ENCODE measurements around the gene MYL9.
"Not testable (repeated sequence)": the region's sequence is repeated elsewhere in the genome, so short reads cannot be mapped to it uniquely, and the experiment has no call there.

Gene MYL9

DNA sequence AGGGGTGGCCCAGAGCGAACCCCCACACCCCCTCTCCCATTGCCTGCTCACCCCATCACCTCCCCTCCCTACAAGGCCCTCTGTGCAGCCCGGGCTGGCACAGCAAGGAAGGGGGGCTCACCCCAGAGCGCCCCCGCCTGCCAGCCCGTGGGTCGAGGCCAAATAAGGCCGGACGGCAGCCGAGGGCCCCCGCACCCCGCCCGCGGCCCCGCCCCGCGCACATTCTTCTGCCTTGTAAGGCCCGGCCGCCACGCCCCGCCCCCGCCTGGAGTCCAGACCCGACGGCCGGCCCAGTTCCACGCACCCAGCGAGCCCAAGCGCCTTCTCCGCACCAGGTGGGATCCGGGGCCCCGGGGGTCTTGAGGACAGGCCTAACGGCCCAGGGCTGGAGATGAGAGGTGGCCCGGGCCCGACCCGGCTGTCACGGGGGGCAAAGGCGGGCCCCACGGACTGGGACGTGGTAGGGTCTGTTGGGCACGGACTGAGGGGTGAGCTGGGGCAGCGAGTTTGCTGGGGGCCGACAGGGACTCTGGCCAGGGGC lies at the start of gene MYL9:
Gene MYL9 (plus strand): TSS at position 293 of the 541 bp plus-strand sequence. CDS start 3,366 bp downstream, outside the sequence.
- no peak for DNase-seq (ENCODE audit: low read depth in 2 of 2)

DNA sequence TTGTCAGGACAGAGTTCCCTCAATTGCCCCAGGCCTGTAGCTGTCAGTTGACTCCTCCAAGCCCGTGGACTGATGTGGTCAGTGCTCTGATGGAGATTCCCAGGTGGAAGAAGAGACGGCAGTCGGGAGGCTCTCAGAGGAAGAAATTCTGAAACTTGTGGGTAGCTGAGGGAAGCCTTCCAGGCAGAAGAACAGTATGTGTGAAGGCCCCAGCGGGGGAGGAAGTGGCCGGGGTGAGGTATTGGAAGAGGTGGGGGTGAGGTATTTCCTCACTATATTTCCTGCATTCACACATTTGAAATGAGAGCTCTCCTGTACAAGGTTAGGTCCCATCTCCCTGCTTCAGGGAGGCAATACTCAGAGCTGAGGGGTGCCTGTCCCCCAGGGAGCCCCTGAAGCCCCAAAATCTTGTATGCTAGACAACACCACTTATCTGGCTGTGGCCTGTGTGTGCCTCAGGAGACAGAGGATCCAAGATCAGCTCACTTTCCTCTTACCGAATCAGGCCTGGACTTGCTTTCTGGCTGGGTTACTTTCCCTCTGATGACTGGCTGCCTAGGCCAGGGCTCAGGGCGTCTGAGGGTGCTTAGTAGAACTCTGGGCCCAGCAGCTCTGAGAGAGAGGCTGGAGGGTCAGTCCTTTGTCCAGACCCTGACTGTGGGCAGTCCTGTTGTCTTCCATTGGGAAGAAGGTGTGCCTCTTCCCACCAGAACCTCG lies 49.3 kb upstream of the MYL9 start:
- DNase-seq (ENCODE audit: low read depth in 2 of 2): peak; percentile 21 to 42

DNA sequence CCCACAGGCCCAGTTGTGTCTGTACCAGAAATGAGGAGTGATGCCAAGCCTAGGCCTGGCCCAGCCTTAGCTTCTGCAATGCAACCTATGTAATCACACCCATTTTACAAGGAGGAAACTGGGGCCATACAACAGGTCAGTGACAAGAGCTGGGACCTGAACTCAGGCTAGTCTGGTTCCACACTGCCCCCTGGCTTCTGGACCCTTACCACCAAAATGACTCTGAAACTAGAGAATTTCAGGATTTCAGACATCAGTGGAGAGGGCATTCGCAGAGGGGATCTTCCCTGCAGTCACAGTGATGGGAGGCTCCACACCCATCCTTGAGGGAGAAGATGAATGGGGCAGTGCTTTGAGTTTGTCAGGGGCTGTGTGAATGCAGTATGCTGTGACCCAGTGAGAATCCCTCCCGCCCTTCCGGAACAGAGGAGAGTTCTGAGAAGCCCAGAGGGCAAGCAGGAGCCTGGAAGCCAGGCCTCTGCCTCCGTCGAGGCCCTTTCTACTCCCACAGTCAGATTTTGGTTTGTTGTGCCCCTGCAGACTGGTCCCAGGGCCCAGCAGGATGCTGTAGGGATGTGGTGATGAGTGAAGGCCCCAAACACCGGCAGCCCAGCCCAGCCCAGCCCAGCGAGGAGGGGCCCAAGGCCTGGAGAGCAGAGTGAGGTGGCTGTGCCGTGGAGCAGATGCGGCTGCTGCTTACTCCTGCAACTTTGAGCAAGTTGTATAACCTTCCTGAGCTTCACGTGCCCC lies 48.1 kb upstream of the MYL9 start:
- DNase-seq (ENCODE audit: low read depth in 2 of 2): no peak

- DNase-seq (ENCODE audit: low read depth in 2 of 2): no peak
These were observed 47.6 kb upstream of the MYL9 start for GRCh38 chr20:36493801-36494114.

- DNase-seq (ENCODE audit: low read depth in 2 of 2): no peak
These were observed 44.3 kb upstream of the MYL9 start for GRCh38 chr20:36496707-36497669.

GRCh38 chr20:36497856-36498255 lies 43.5 kb upstream of the MYL9 start:
- no peak for DNase-seq (ENCODE audit: low read depth in 2 of 2)

- no peak for DNase-seq (ENCODE audit: low read depth in 2 of 2)
These were observed 42.7 kb upstream of the MYL9 start for GRCh38 chr20:36498386-36499179.

DNA sequence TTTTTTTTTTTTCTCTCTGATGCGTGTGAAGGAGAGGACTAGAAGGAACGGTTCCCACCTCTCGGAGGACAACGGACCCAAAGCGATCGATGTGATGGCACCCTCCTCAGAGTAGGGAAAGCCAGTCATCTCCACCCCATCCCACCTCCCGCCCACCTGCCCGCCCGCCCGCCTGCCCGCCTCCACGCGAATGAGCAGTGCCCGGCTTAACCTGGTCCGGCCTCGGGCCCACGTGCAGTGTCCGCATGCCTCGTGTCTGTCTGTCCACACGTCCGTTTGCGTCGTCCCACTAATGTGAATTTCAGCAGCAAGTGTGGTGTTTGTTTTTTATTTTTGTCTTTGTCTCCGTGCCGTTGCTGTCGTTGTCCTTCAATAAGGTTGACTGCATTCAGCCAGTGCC lies 42.1 kb upstream of the MYL9 start:
- no peak for DNase-seq (ENCODE audit: low read depth in 2 of 2)

DNA sequence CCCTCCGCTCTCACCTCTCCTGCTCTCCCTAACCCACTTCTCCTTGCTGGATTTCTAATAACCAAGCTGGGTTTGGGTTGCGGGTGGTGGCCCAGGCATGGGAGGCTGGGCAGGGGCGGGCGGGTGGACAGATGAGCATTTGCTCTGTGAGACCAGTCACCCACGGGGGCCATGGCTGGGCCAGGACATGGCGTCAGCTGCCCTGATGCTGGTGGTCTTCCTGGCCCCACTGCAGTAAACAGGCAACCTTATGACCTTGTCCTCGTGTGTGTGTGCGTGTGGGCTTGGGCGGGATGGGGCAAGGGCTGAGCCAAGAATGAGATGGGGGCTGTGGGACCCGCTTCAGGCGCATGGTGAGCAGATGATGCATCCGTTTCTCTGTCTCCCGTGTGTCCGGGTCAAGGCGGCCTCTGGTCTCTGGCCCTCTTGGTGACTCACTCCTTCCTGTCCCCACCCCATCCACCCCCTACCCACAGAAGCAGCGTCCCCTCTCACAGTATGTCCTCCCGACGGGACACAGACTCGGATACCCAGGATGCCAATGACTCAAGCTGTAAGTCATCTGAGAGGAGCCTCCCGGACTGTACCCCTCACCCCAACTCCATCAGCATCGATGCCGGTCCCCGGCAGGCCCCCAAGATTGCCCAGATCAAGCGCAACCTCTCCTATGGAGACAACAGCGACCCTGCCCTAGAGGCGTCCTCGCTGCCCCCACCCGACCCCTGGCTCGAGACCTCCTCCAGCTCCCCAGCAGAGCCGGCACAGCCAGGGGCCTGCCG lies 41.4 kb upstream of the MYL9 start:
- no peak for DNase-seq (ENCODE audit: low read depth in 2 of 2)

DNA sequence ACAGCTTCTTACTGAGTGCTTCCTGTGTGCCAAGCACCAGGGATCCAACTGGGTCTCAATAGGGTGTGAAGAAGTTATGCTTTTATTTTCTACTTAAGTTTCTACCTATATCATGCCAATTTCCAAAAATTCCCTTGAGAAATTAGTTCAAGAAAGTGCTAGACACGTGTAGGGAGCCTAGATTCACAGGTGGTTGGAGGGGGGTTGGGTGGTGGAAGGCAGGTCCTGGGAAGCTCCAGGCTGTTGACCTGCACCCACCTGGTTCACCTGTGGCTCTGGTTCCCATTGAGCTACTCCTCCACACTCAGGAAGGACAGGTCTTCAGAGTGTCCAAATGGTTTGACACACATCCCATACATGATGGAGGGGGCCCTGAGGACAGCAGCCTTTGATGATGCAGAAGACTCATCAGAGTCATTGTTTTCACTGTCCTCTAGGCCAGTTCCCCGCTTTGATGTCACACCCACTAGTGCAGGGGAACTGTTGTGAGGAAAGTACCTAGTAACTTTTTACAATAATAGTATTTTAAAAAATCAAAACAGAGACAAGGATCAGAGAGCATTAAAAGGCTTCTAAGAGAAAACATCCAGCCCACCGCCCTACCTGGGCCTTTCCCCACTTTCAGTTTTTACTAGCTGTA lies 39.8 kb upstream of the MYL9 start:
- no peak for DNase-seq (ENCODE audit: low read depth in 2 of 2)

- DNase-seq (ENCODE audit: low read depth in 2 of 2): no peak
These were observed 37.0 kb upstream of the MYL9 start for GRCh38 chr20:36504295-36504694.

GRCh38 chr20:36506253-36506652 lies 35.1 kb upstream of the MYL9 start:
- no peak for DNase-seq (ENCODE audit: low read depth in 2 of 2)

- no peak for DNase-seq (ENCODE audit: low read depth in 2 of 2)
These were observed 33.6 kb upstream of the MYL9 start for GRCh38 chr20:36507746-36508145.

GRCh38 chr20:36519012-36519719 lies 22.2 kb upstream of the MYL9 start:
- DNase-seq (ENCODE audit: low read depth in 2 of 2): no peak

DNA sequence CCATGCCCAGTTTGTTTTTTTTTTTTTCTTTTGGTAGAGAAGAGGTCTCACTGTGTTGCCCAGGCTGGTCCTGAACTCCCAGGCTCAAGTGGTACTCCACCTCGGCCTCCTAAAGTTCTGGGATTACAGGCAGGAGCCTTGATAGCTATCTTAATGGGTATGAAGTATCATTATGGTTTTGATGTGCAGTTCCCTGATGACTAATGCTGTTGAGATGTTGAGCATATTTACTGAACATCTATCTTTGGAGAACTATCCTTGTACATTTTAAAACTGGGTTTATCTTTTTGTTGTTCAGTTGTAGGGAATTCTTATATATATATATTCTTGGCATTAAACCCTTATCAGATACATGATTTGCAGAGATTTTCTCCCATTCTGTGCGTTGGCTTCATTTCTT lies 21.4 kb upstream of the MYL9 start:
- DNase-seq (ENCODE audit: low read depth in 2 of 2): no peak

DNA sequence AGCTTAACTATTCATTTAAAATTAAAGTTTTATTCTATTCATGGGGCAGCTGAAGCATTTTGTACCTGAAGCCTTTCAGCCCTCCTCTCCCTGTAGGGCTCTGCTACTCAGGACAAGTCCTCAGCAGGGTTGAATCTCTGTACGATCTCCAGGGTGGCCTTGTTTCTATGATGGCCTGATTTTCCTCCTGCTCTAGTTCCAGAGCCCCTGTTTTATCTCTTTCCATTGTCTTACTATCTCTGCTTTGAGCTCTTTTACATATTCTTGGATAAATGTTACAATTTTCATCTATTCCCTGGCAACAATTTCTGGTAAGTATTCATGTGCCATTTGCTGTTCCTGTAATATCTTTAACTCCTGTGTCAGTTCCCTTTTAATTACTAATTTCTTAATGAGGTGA lies 19.8 kb upstream of the MYL9 start:
- DNase-seq (ENCODE audit: low read depth in 2 of 2): no peak

DNA sequence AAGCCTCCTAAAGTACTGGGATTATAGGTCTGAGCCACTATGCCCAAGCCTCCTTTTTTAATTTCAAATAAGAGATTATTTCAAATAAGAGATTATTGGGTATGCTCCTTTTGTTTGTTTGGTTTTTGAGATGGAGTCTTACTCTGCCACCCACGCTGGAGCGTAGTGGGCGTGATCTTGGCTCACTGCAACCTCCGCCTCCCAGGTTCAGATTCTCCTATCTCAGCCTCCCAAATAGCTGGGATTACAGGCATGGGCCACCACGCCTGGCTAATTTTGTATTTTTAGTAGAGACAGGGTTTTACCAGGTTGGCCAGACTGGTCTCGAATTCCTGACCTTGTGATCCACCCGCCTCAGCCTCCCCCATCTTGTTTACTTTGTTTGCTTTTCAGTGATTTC lies 18.9 kb upstream of the MYL9 start:
- DNase-seq (ENCODE audit: low read depth in 2 of 2): not testable (repeated sequence)

DNA sequence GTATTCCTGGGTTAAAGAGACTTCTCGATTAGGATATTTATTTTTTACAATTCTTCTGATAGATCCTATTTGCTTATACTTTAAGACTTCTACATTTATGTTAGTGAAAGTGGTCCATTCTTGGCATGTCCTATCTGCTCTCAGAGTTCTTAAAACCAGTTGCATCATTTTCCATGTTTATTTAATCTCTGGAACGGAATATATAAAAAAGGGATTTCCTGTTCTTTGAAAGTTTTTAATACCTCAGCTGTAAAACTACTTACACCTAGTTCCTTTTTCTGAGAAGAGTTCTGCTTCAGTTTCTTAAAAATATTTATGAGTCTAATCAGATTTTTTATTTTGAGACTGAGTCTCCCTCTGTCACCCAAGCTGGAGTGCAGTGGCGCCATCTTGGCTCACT lies 18.0 kb upstream of the MYL9 start:
- no peak for DNase-seq (ENCODE audit: low read depth in 2 of 2)

DNA sequence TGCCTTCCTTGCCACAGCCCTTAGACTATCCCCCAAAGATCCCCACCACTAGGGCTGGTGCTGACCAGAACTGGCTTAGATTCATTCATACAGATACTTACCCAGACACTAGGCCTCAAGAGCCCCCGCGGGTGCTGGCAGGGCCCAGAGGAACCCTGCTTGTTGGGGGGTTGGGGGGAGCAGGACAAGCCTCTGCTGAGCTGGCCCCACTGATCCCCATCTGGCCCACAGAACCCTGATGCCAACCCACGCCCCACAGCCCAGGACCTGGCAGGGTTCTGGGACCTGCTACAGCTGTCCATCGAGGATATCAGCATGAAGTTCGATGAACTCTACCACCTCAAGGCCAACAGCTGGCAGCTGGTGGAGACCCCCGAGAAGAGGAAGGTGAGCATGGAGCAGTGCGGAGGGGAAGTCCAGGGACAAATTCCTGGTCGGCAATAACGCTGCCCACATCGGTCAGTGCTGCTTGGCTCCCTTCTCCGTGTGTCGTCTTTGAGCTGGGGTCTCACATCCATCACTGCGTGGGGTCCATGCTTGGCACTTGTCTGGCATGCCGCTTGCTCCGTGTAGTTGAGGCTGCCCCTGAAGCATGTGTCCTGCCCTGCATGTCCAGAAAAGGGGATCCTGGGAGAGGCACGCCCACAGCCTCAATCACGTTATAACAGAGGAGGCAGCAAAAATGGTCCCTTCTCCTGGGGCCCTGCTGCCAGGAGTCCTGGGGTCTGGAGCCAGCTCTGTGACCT lies 15.5 kb upstream of the MYL9 start:
- DNase-seq (ENCODE audit: low read depth in 2 of 2): no peak
